Thyroid gland (tissue), 4 donors: ENCODE results near the gene CITED1. TPM values are rescaled to one million over a fixed set of nuclear protein-coding genes. Genes with fewer than 3 reads are reported as not detected.

ENCODE experiments used
- DNase-seq, 2 donors: peaks; one replicate each; pipeline ENCODE4 v3.0.0-alpha.2; 2019
- H3K27ac ChIP-seq, 3 donors: fragments of 200-600 bp; sonication (generic); 1 replicate in 2 of 3; 2 replicates in 1 of 3; pipeline ENCODE4 v1.5.1; 2016 to 2019; ENCODE audit warnings: mild to moderate bottlenecking in 1 of 3, moderate library complexity in 1 of 3
- H3K27me3 ChIP-seq: fragments of 200-600 bp; sonication (generic); one replicate; pipeline ENCODE4 v1.5.1; 2019
- H3K36me3 ChIP-seq, 2 donors: fragments of 200-600 bp; sonication (generic); one replicate each; pipeline ENCODE4 v1.5.1; 2016 to 2019
- H3K4me1 ChIP-seq, 2 donors: fragments of 200-600 bp; sonication (generic); one replicate each; pipeline ENCODE4 v1.5.1; 2017 to 2019
- H3K4me3 ChIP-seq, 3 donors: fragments of 200-600 bp; sonication (generic); replicated peaks in 1 of 3; 1 replicate in 2 of 3; 2 replicates in 1 of 3; pipeline ENCODE4 v1.5.1; 2016; ENCODE audit warnings: mild to moderate bottlenecking in 1 of 3
- H3K9me3 ChIP-seq: fragments of 200-600 bp; sonication (generic); one replicate; pipeline ENCODE4 v1.5.1; 2017
- POLR2A ChIP-seq, 2 donors: fragments of 450-650 bp; IDR thresholded peaks; one replicate each; pipeline ENCODE4 v1.6.1; 2017; ENCODE audit warnings: antibody characterized with exemption in 2 of 2, mild to moderate bottlenecking in 2 of 2, moderate library complexity in 1 of 2
- WGBS, 2 donors: methylation state at CpG; one replicate each; pipeline ENCODE4 v1.1.5; 2017; 5-methylcytosine and 5-hydroxymethylcytosine counted together
- intact Hi-C: fragments of 100-400 bp; cut with DNase I; formaldehyde crosslinking; loops from one replicate; pipeline ENCODE4 v1.15.1; 2023
- total RNA-seq, 4 donors: library from RNA; depleted of rRNA; stranded (reverse); fragments of >200 nt; gene quantifications; one replicate each; pipeline ENCODE4 v1.2.3, GENCODE V29; 2016
- TF ChIP-seq, protein P1 (sequence below), 6 experiments: fragments of 200-600 bp in 3 of 6; fragments of 450-650 bp in 3 of 6; sonication (generic) in 3 of 6; IDR thresholded peaks; one replicate each; pipeline ENCODE4 v1.5.1; 2016 to 2019; ENCODE audit warnings: antibody characterized with exemption in 6 of 6, mild to moderate bottlenecking in 2 of 6, inconsistent platforms in 1 of 6, moderate library complexity in 1 of 6

CITED1 gene, protein sequence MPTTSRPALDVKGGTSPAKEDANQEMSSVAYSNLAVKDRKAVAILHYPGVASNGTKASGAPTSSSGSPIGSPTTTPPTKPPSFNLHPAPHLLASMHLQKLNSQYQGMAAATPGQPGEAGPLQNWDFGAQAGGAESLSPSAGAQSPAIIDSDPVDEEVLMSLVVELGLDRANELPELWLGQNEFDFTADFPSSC
- 10 to 100 TPM in 2 of 4 donors, 1 to 10 TPM in 2; 5.5 to 29.9 (median 17.5) TPM for total RNA-seq

DNA sequence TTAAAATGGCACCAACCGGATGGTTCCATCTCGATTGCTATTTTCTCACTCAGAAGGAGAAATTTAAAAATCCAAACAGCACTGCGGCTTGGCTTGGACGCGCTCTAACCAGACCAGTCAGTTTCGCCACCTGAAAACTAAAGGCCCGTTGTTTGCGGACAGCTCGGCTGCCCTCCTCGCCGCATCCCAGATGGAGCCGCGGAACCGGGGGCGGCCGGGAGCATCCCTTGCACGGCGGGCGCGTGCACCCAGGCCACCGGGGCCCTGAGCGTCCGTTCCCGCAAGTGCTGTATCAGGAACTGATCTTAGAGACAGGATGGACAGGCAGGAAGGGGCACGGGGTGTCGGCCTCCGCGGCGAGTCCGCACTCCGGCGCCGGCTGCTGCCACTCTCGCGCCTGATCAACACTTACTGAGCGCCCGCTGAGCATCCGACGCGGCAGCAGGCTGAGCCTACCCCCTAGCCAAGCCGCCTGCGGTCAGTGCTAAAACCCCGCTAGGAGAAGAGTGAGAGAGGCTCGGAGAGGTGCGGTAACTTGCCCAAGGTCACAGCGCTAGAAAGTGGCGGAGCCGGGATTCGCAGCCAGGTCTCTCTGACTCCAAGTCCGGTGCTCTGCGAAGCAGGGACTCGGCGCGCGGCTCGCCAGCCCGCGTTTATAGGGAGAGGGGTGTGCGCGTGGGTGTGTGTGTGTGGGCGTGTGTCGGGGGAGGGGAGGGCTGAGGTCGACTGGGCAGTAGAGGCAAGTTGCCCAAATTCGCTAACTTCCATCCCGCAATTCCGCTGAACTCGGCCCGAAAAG is at the start of gene CITED1:
TSS of gene CITED1 (minus strand) at position 629 of the 799 bp plus-strand sequence. CDS start 3,045 bp downstream, outside the sequence.
- intact Hi-C loops: no loop called here
- peaks cover 4% of the 10 kb centered on the region for H3K27me3 ChIP-seq

DNA sequence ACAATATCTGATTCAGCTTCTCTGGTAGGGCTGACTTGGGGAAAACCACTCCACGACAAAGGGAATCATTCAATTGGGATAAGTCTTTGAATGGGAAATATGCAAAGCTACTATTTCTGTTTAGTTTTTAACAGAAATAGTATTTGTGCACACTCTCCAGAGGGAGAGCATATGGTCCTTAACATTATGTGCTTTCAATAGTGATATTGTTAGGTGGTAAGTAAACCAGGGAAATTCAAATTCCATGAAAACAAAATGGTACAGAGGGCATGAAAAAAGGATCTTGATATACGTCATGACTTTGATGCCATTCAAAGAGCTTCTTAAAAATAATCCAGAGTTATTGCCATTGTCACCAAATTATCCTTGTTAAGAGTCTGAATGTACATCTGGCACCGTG is 47.1 kb upstream of the CITED1 start:
- H3K27me3 ChIP-seq: no peaks in the 10 kb centered on the region
- WGBS, 2 donors: 91 to 93% methylated on average over 3 of the region's 3 CpGs

More for the DNA sequence above, at the start of gene CITED1:
- Histone ChIP-seq H3K9me3 (no peaks in the 10 kb centered on the region), H3K27ac (no peak within 1 kb of the TSS), H3K4me3 (peak within 1 kb of the TSS; percentile 15 to 42 (median 15)), H3K36me3 (no peaks in the 10 kb centered on the region), H3K4me1 (peaks cover 6 to 27% of the 10 kb centered on the region in 2 donors)
- peak in 1 of 2 donors; percentile 9 for DNase-seq
- WGBS, 2 donors: 0 to 5% methylated on average over 3 to 4 of the region's 68 CpGs
- no peak for TF ChIP-seq POLR2A (IDR thresholded peaks at IDR 0.05)
- TF ChIP-seq, protein P1, sequence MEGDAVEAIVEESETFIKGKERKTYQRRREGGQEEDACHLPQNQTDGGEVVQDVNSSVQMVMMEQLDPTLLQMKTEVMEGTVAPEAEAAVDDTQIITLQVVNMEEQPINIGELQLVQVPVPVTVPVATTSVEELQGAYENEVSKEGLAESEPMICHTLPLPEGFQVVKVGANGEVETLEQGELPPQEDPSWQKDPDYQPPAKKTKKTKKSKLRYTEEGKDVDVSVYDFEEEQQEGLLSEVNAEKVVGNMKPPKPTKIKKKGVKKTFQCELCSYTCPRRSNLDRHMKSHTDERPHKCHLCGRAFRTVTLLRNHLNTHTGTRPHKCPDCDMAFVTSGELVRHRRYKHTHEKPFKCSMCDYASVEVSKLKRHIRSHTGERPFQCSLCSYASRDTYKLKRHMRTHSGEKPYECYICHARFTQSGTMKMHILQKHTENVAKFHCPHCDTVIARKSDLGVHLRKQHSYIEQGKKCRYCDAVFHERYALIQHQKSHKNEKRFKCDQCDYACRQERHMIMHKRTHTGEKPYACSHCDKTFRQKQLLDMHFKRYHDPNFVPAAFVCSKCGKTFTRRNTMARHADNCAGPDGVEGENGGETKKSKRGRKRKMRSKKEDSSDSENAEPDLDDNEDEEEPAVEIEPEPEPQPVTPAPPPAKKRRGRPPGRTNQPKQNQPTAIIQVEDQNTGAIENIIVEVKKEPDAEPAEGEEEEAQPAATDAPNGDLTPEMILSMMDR (IDR thresholded peaks at IDR 0.05): no peak

DNA sequence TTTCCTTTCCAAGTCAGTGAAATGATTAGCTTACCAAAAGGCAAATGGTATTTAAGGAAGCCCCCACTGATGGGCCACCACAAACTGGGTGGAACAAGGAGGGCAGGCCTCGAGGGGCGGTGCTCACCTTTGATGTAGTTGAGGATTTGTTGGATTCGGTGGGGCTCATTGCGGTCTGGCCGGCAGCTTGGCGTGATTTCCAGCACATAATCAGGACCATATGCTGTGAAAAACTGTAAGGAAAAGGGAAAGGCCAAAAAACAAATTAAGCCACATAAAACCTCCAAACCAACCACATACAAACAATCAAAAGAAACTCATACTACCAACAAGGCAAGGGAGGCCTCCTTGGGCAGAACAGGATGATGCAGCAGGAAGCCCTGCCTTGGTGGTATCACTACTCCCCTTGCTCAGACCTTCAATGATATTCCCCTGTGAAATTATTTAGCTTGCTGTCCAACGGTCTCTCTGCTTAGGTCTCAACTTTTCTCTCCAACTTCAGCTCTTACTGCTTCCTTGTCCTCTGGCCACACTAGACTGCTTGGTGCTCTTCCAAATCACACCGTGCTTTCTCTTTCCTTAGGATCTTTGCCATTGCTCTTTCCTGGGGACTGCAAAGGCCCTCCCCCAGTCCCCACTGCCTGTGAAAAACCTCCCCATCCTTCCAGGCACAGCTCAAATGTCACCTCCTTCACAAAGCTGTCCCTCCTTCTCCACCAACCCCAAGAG is 46.1 kb upstream of the CITED1 start:
- WGBS, 2 donors: 83 to 93% methylated on average over 8 of the region's 8 CpGs
- intact Hi-C loops: no loop called here
- TF ChIP-seq POLR2A (IDR thresholded peaks at IDR 0.05): no peak
- no peak for DNase-seq
- H3K27me3 ChIP-seq: no peaks in the 10 kb centered on the region
- no peaks in the 10 kb centered on the region for H3K4me1 ChIP-seq
- H3K4me3 ChIP-seq: no peak overlapping the region
- no peaks in the 10 kb centered on the region for H3K9me3 ChIP-seq
- H3K36me3 ChIP-seq: no peaks in the 10 kb centered on the region
- H3K27ac ChIP-seq: no peak overlapping the region

More for the DNA sequence above, 47.1 kb upstream of the CITED1 start:
- no peak for TF ChIP-seq POLR2A (IDR thresholded peaks at IDR 0.05)
- TF ChIP-seq, protein P1 (IDR thresholded peaks at IDR 0.05): no peak
- H3K4me3 ChIP-seq: no peak overlapping the region
- intact Hi-C loops: no loop called here
- no peak overlapping the region for H3K27ac ChIP-seq
- DNase-seq: no peak
- H3K4me1 ChIP-seq: no peaks in the 10 kb centered on the region
- no peaks in the 10 kb centered on the region for H3K9me3 ChIP-seq
- H3K36me3 ChIP-seq: no peaks in the 10 kb centered on the region

DNA sequence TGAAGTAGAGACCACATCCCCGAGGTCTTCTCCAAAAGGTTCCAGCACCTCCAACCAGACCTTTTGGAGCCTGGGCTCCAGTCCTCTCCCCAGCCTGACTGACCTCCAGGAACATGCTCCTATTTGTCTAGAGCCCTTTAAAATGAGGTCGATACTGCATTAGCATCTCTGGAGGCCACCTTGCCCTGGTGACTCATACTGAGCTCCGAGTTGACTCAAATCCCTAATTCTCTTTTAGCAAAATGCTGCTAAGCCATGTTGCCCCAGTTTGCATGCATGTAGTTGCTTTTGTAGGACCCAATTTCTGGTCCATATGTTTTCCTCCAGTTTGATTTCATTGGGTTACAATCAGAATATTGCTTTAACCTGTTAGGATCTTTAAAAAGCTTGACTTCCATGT is 43.5 kb upstream of the CITED1 start:
- TF ChIP-seq, protein P1 (IDR thresholded peaks at IDR 0.05): no peak
- no peak for TF ChIP-seq POLR2A (IDR thresholded peaks at IDR 0.05)
- H3K4me1 ChIP-seq: no peaks in the 10 kb centered on the region
- H3K36me3 ChIP-seq: no peaks in the 10 kb centered on the region
- H3K4me3 ChIP-seq: no peak overlapping the region
- H3K9me3 ChIP-seq: no peaks in the 10 kb centered on the region
- H3K27me3 ChIP-seq: no peaks in the 10 kb centered on the region
- intact Hi-C loops: no loop called here
- no peak for DNase-seq
- WGBS, 2 donors: 67 to 90% methylated on average over 1 to 3 of the region's 3 CpGs
- no peak overlapping the region for H3K27ac ChIP-seq

DNA sequence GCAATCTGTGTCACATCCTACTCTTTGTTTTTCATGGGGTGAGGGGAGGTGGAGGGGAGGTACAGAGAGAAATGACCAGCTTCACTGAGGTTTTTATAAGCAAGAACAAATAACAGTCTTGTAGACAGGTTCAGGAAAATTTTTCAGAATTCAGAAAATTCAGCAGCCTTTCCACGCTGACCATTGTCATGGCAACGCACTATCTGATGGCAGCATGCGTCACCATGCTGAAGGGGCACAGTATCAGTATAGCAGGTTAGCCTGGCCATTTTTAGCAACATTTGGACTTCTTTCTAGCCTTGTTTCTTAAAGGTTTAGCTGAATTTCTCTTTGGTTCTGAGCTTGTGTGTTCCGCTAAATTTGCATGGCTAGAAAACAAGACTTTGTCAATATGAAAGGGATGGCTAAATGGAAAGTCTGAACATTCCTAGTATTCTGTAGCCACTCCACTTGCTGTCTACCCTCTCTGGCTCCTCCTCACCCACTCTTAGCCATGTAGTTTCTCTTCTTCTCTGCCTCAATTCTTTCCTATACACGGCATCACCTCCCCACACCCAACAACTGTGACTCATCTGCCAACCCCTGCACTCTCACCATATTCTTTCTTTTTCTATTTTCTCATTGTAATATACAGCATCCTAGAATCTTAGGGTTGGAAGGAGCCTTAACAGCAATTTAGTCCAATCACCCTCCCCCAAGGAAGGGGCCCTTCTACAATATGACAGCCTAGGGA is 42.7 kb upstream of the CITED1 start:
- Histone ChIP-seq H3K9me3 (no peaks in the 10 kb centered on the region), H3K36me3 (no peaks in the 10 kb centered on the region), H3K4me1 (no peaks in the 10 kb centered on the region), H3K4me3 (no peak overlapping the region), H3K27me3 (no peaks in the 10 kb centered on the region), H3K27ac (no peak overlapping the region)
- no peak for DNase-seq
- WGBS, 2 donors: 95 to 98% methylated on average over 5 of the region's 5 CpGs
- intact Hi-C loops: no loop called here
- TF ChIP-seq, protein P1 (IDR thresholded peaks at IDR 0.05): no peak
- TF ChIP-seq POLR2A (IDR thresholded peaks at IDR 0.05): no peak
